GM19238 (cell line): ENCODE data around the gene SYT1.

Source experiments
- DNase-seq: peaks from one replicate; pipeline ENCODE4 v3.0.0; 2011; ENCODE audit warnings: low spot score; ENCODE audit not compliant: insufficient read length

SYT1 gene

GRCh38 chr12:79344855-79345847 is 480.6 kb downstream of the SYT1 start:
- peak; percentile 1 for DNase-seq

- DNase-seq = no peak
Measured at GRCh38 chr12:79347866-79348265, 483.3 kb downstream of the SYT1 start.

GRCh38 chr12:79351251-79351650 is 486.7 kb downstream of the SYT1 start:
- DNase-seq = no peak

- no peak for DNase-seq
Measured at GRCh38 chr12:79356216-79356615, 491.6 kb downstream of the SYT1 start.

- no peak for DNase-seq
Measured at GRCh38 chr12:79357048-79357447, 492.5 kb downstream of the SYT1 start.

GRCh38 chr12:79358716-79359300 is 494.2 kb downstream of the SYT1 start:
- DNase-seq = no peak

GRCh38 chr12:79360286-79360685 is 495.7 kb downstream of the SYT1 start:
- DNase-seq = no peak

- no peak for DNase-seq
Measured at GRCh38 chr12:79360936-79361335, 496.4 kb downstream of the SYT1 start.

GRCh38 chr12:79364197-79364596 is 499.6 kb downstream of the SYT1 start:
- DNase-seq = no peak

GRCh38 chr12:79366374-79366773 is 501.8 kb downstream of the SYT1 start:
- DNase-seq = no peak

- DNase-seq = no peak
Measured at GRCh38 chr12:79367032-79367589, 502.5 kb downstream of the SYT1 start.

GRCh38 chr12:79370021-79370420 is 505.4 kb downstream of the SYT1 start:
- DNase-seq = no peak

GRCh38 chr12:79371226-79371625 is 506.7 kb downstream of the SYT1 start:
- DNase-seq = no peak

GRCh38 chr12:79373896-79374499 is 509.4 kb downstream of the SYT1 start:
- DNase-seq = peak; percentile 2

GRCh38 chr12:79374545-79374944 is 510.0 kb downstream of the SYT1 start:
- no peak for DNase-seq

GRCh38 chr12:79375050-79375449 is 510.5 kb downstream of the SYT1 start:
- no peak for DNase-seq

- no peak for DNase-seq
Measured at GRCh38 chr12:79378496-79378895, 513.9 kb downstream of the SYT1 start.

GRCh38 chr12:79380402-79380801 is 515.8 kb downstream of the SYT1 start:
- no peak for DNase-seq

GRCh38 chr12:79381248-79382208 is 517.0 kb downstream of the SYT1 start:
- DNase-seq = no peak

- no peak for DNase-seq
Measured at GRCh38 chr12:79384551-79384950, 520.0 kb downstream of the SYT1 start.

GRCh38 chr12:79388011-79388410 is 523.4 kb downstream of the SYT1 start:
- no peak for DNase-seq
